ENCODE results near the gene AGK. TPM values are rescaled to one million over a fixed set of nuclear protein-coding genes. Genes with fewer than 3 reads are reported as not detected.

Gene AGK
- total RNA-seq, 4 donors from 2014 or later = 15.3 to 42.7 (median 19.4) TPM

DNA sequence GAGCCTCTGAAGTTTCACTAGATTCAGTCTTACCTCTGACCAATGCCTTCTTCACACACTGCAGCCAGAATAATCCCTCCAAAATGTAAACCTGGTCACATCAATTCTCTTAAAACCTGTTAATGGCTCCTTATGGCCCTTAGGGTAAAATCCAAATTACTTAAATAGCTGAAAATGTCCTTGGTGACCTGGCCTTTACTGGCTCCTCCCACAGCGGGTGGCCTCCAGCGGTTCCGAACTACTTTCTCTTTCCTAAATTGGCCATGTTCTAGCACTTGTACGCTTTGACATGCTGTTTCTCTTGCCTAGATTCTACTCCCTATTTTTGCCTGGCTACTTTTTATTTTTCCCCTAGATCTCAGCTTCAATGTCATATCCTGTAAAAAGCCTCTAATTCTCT, 36.1 kb downstream of the AGK start:
- Histone ChIP-seq H3K4me3 (no peak overlapping the region), H3K27me3 (no peaks in the 10 kb centered on the region), H3K27ac (no peak overlapping the region), H3K4me1 (no peaks in the 10 kb centered on the region), H3K36me3 (no peaks in the 10 kb centered on the region), H3K9me3 (no peaks in the 10 kb centered on the region)
- no peak for DNase-seq (ENCODE audit: low spot score in 2 of 2)
- no peak for TF ChIP-seq POLR2AphosphoS5 (IDR thresholded peaks at IDR 0.05)
- TF ChIP-seq EP300 (IDR thresholded peaks at IDR 0.05) = no peak
- TF ChIP-seq POLR2A (IDR thresholded peaks at IDR 0.05) = no peak
- TF ChIP-seq CTCF (IDR thresholded peaks at IDR 0.05) = no peak
- 93% methylated on average over 4 of the region's 4 CpGs for WGBS

DNA sequence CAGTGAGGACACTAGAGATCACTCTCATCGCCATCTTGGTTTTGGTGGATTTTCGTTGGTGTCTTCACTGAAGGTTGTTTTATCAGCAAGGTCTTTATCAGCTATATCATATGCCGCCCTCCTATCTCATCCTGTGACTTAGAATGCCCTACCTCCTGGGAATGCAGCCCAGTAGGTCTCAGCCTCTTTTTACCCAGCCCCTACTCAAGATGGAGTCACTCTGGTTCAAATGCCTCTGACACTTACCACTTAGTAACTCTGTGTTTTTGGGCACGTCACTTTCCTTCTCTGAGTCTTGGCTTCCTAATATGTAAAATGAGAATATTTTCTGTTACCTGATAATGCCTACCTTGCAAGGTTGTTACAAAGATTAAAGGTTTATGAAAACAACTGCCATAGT, 37.7 kb downstream of the AGK start:
- Histone ChIP-seq H3K27me3 (no peaks in the 10 kb centered on the region), H3K36me3 (peaks cover 3% of the 10 kb centered on the region), H3K4me3 (no peak overlapping the region), H3K27ac (no peak overlapping the region), H3K4me1 (no peaks in the 10 kb centered on the region), H3K9me3 (no peaks in the 10 kb centered on the region)
- DNase-seq (ENCODE audit: low spot score in 2 of 2) = no peak
- TF ChIP-seq POLR2A (IDR thresholded peaks at IDR 0.05) = no peak
- no peak for TF ChIP-seq POLR2AphosphoS5 (IDR thresholded peaks at IDR 0.05)
- no peak for TF ChIP-seq CTCF (IDR thresholded peaks at IDR 0.05)
- TF ChIP-seq EP300 (IDR thresholded peaks at IDR 0.05) = no peak
- WGBS = 94% methylated on average over 4 of the region's 4 CpGs

- H3K4me3 ChIP-seq = no peak overlapping the region
- H3K27ac ChIP-seq = no peak overlapping the region
- WGBS = 95% methylated on average over 3 of the region's 3 CpGs
- H3K4me1 ChIP-seq = no peaks in the 10 kb centered on the region
- peaks cover 11% of the 10 kb centered on the region for H3K36me3 ChIP-seq
- TF ChIP-seq POLR2AphosphoS5 (IDR thresholded peaks at IDR 0.05) (no peak), POLR2A (IDR thresholded peaks at IDR 0.05) (no peak), CTCF (IDR thresholded peaks at IDR 0.05) (no peak), EP300 (IDR thresholded peaks at IDR 0.05) (no peak)
- no peaks in the 10 kb centered on the region for H3K27me3 ChIP-seq
- H3K9me3 ChIP-seq = no peaks in the 10 kb centered on the region
- DNase-seq (ENCODE audit: low spot score in 2 of 2) = no peak
These were observed 38.9 kb downstream of the AGK start for GRCh38 chr7:141590071-141590470.

DNA sequence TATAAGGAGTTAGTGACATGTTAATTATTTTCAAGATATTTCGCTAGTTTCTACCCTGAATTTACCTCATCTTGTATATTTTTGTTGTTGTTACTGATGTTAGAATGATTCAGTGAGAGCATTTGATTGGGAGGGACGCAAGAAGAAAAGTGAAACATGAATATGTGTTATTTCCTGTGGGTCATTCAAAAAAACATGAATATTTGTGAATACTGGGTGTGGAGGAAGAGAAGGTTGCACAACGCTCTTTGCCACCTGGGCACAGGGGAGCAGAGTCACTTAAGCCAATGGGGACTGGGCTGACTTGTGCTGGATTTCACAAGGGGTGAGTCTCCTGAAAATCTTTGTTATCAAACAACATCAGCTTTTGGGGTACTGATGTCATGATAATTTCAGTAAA, 39.5 kb downstream of the AGK start:
- Histone ChIP-seq H3K27me3 (no peaks in the 10 kb centered on the region), H3K36me3 (peaks cover 11% of the 10 kb centered on the region), H3K9me3 (no peaks in the 10 kb centered on the region), H3K27ac (no peak overlapping the region), H3K4me3 (no peak overlapping the region), H3K4me1 (no peaks in the 10 kb centered on the region)
- TF ChIP-seq CTCF (IDR thresholded peaks at IDR 0.05) (no peak), POLR2AphosphoS5 (IDR thresholded peaks at IDR 0.05) (no peak), EP300 (IDR thresholded peaks at IDR 0.05) (no peak), POLR2A (IDR thresholded peaks at IDR 0.05) (no peak)
- WGBS = 96% methylated on average over 3 of the region's 3 CpGs
- no peak for DNase-seq (ENCODE audit: low spot score in 2 of 2)

DNA sequence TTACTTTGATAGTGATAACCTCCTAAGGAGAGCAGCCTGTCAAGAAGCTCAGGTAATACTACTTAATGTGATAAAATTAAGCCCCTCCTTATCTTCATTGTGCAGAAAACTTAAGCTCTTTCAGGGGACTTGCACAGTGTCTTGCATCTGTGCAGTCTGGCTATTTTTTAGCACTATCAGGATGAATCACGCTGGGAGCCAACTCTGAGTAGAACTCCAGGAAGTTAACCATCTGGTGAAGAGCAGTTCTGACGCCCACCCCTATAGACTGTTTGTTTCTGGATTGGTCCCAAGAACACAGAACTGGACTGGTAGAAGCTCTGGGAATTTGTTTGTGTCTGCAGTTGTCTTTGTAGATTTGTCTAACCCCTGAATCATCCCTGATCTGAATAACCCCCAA, 41.9 kb downstream of the AGK start:
- no peaks in the 10 kb centered on the region for H3K4me1 ChIP-seq

More for the DNA sequence above, 41.9 kb downstream of the AGK start:
- no peaks in the 10 kb centered on the region for H3K9me3 ChIP-seq
- H3K27me3 ChIP-seq = no peaks in the 10 kb centered on the region
- peaks cover 20% of the 10 kb centered on the region for H3K36me3 ChIP-seq
- no peak overlapping the region for H3K4me3 ChIP-seq
- DNase-seq (ENCODE audit: low spot score in 2 of 2) = no peak
- no peak for TF ChIP-seq POLR2AphosphoS5 (IDR thresholded peaks at IDR 0.05)
- no peak for TF ChIP-seq EP300 (IDR thresholded peaks at IDR 0.05)
- TF ChIP-seq POLR2A (IDR thresholded peaks at IDR 0.05) = no peak
- no peak for TF ChIP-seq CTCF (IDR thresholded peaks at IDR 0.05)
- H3K27ac ChIP-seq = no peak overlapping the region
- WGBS = 60% methylated on average over 2 of the region's 2 CpGs
